GM12878 (cell line): ENCODE data around the gene GBGT1. TPM values are rescaled to one million over a fixed set of nuclear protein-coding genes. Genes with fewer than 3 reads are reported as not detected.

Experiments used
- ATAC-seq: fragments of 200-7000 bp; cut with Tn5 transposase; 3 replicates; pipeline ENCODE4 v1.9.1; 2020; ENCODE audit warnings: mild to moderate bottlenecking, moderate library complexity
- BruUV-seq: library from RNA; stranded (reverse); fragments of 400-500 nt; replicated peaks from 2 replicates; lab custom pipeline; 2021; lab: Mats Ljungman, UMichigan
- CTCF ChIA-PET: fragments of 300-600 bp; sonication (Branson Sonifier 250); formaldehyde crosslinking; extraction: SDS; loops from one replicate; lab custom pipeline; 2021; ENCODE audit warnings: inconsistent platforms; lab: Yijun Ruan, JAX
- POLR2A ChIA-PET: fragments of 350-600 bp; formaldehyde crosslinking; extraction: SDS; loops from one replicate; lab custom pipeline; 2021; ENCODE audit warnings: inconsistent platforms; lab: Charles Lee
- RAD21 ChIA-PET: fragments of 300-600 bp; sonication (Branson Sonifier 250); formaldehyde crosslinking; loops from one replicate; lab custom pipeline; 2023; ENCODE audit warnings: antibody characterized with exemption; ENCODE audit not compliant: unreplicated experiment; lab: Charles Lee
- SMC1A ChIA-PET: fragments of 300-600 bp; sonication (Branson Sonifier 250); formaldehyde crosslinking; loops from one replicate; lab custom pipeline; 2023; ENCODE audit not compliant: unreplicated experiment, uncharacterized antibody; lab: Charles Lee
- DNase-seq: peaks from one replicate; pipeline ENCODE4 v3.0.0-alpha.2; 2011; ENCODE audit warnings: low read depth, low spot score
- FAIRE-seq: peaks from 3 replicates; lab custom pipeline; 2011; peaks lifted over from hg19 to GRCh38; lab: Jason Lieb, UNC
- H2AFZ ChIP-seq: 2 replicates; pipeline ENCODE4 v1.6.0; 2011; ENCODE audit warnings: low read depth, low read length, control low read depth; ENCODE audit not compliant: control insufficient read depth
- H3K27ac ChIP-seq: 2 replicates; pipeline ENCODE4 v1.5.1; 2011; ENCODE audit warnings: control low read depth; ENCODE audit not compliant: control insufficient read depth, insufficient read depth
- H3K27me3 ChIP-seq, 2 experiments: replicated peaks in 1 of 2; 2 replicates each; pipeline versions ENCODE4 v1.6.0 to v1.6.1; 2011; ENCODE audit warnings: low read length in 1 of 2; ENCODE audit not compliant: control insufficient read depth in 2 of 2, insufficient read depth in 2 of 2
- H3K36me3 ChIP-seq, 2 experiments: 2 replicates each; pipeline ENCODE4 v1.5.1; 2011; ENCODE audit warnings: low read length in 1 of 2; ENCODE audit not compliant: control insufficient read depth in 2 of 2, insufficient read depth in 2 of 2
- H3K4me1 ChIP-seq: 2 replicates; pipeline ENCODE4 v1.6.1; 2011; ENCODE audit warnings: mild to moderate bottlenecking, low read length, moderate library complexity, mixed read lengths; ENCODE audit not compliant: control insufficient read depth, insufficient read depth
- H3K4me2 ChIP-seq: 2 replicates; pipeline ENCODE4 v1.6.0; 2011; ENCODE audit warnings: control low read depth; ENCODE audit not compliant: control insufficient read depth, insufficient read depth
- H3K4me3 ChIP-seq: fragments of 200-600 bp; sonication (generic); 2 replicates; pipeline ENCODE4 v1.5.1; 2016
- H3K79me2 ChIP-seq: 2 replicates; pipeline ENCODE4 v1.6.0; 2011; ENCODE audit warnings: low read length; ENCODE audit not compliant: control insufficient read depth, insufficient read depth
- H3K9ac ChIP-seq: 2 replicates; pipeline ENCODE4 v1.8.0; 2011; ENCODE audit warnings: low read length, control low read depth, mixed read lengths; ENCODE audit not compliant: control insufficient read depth, insufficient read depth
- H3K9me3 ChIP-seq: replicated peaks from 3 replicates; pipeline ENCODE4 v1.5.1; 2011; ENCODE audit warnings: mild to moderate bottlenecking, low read length; ENCODE audit not compliant: control insufficient read depth, insufficient read depth
- H4K20me1 ChIP-seq: 2 replicates; pipeline ENCODE4 v1.6.0; 2011; ENCODE audit not compliant: control insufficient read depth, insufficient read depth
- CBX3 ChIP-seq: fragments of 200-600 bp; sonication (generic); IDR thresholded peaks from 2 replicates; pipeline ENCODE4 v1.6.1; 2016; ENCODE audit warnings: low read depth, borderline replicate concordance
- CREM ChIP-seq: IDR thresholded peaks from 2 replicates; pipeline ENCODE4 v1.6.1; 2014; ENCODE audit warnings: antibody characterized with exemption, low read depth
- SMAD5 ChIP-seq: IDR thresholded peaks from 2 replicates; pipeline ENCODE4 v1.6.1; 2016; ENCODE audit warnings: antibody characterized with exemption, low read depth
- ZBED1 ChIP-seq: IDR thresholded peaks from 2 replicates; pipeline ENCODE4 v1.6.1; 2016; ENCODE audit warnings: borderline replicate concordance
- ZBTB11 ChIP-seq: fragments of 450-650 bp; formaldehyde crosslinking; IDR thresholded peaks from 2 replicates; pipeline ENCODE4 v1.5.0; 2022; ENCODE audit warnings: mild to moderate bottlenecking, missing genetic modification characterization
- ZNF207 ChIP-seq: fragments of 450-650 bp; IDR thresholded peaks from 2 replicates; pipeline ENCODE4 v1.6.1; 2014; ENCODE audit warnings: antibody characterized with exemption, mild to moderate bottlenecking, borderline replicate concordance
- ZSCAN29 ChIP-seq: fragments of 450-650 bp; IDR thresholded peaks from 2 replicates; pipeline ENCODE4 v1.6.1; 2017; ENCODE audit warnings: mild to moderate bottlenecking, moderate library complexity
- WGBS: methylation state at CpG from one replicate; pipeline ENCODE4 v1.1.6; 2016; ENCODE audit warnings: low lambda C conversion rate; ENCODE audit not compliant: insufficient replicate concordance, insufficient coverage; ENCODE audit errors: missing lambda C conversion rate; 5-methylcytosine and 5-hydroxymethylcytosine counted together
- in situ Hi-C: fragments of 300-500 bp; cut with MboI; formaldehyde crosslinking; loops from 9 replicates; pipeline ENCODE4 v1.14.3; 2018; ENCODE audit warnings: mixed read lengths
- intact Hi-C: fragments of 100-400 bp; cut with micrococcal nuclease; formaldehyde crosslinking; loops from one replicate; pipeline ENCODE4 v1.14.2; 2022; ENCODE audit not compliant: unreplicated experiment
- polyA plus RNA-seq, 11 experiments: library from polyadenylated mRNA; depleted of rRNA in 4 of 11; unstranded in 6 of 11; stranded (reverse) in 5 of 11; fragments of >200 nt; fragmentation: Nextera tagmentation in 4 of 11; fragmentation: Illumina TruSeq in 1 of 11; extraction: Ambion mirVana in 4 of 11; extraction: Trizol in 1 of 11; gene quantifications; 1 replicate in 1 of 11; 2 replicates in 10 of 11; pipeline versions ENCODE4 v1.2.1 to v1.2.3, GENCODE V29; 2011 to 2016; ENCODE audit warnings: inconsistent platforms in 2 of 11, missing spikeins in 2 of 11, low read depth in 1 of 11
- total RNA-seq, 4 experiments: library from RNA; depleted of rRNA in 3 of 4; stranded (reverse); fragments of >200 nt in 3 of 4; fragmentation: Illumina TruSeq in 1 of 4; extraction: Trizol in 1 of 4; gene quantifications; 2 replicates each; pipeline versions ENCODE4 v1.2.1 to v1.2.3, GENCODE V29; 2013 to 2021

GBGT1 gene
- total and polyA plus RNA-seq, 10 of the 15 experiments (the other 5 are each of a cell fraction or from before 2014, with no cell fraction given): 0.08 to 1.9 (median 0.49) TPM

GRCh38 chr9:133204993-133205336 lies 41.3 kb upstream of the GBGT1 start (continued):
- TF ChIP-seq SMAD5 (no peak), ZSCAN29 (no peak), CBX3 (no peak), ZNF207 (no peak), ZBED1 (no peak), CREM (no peak)

DNA sequence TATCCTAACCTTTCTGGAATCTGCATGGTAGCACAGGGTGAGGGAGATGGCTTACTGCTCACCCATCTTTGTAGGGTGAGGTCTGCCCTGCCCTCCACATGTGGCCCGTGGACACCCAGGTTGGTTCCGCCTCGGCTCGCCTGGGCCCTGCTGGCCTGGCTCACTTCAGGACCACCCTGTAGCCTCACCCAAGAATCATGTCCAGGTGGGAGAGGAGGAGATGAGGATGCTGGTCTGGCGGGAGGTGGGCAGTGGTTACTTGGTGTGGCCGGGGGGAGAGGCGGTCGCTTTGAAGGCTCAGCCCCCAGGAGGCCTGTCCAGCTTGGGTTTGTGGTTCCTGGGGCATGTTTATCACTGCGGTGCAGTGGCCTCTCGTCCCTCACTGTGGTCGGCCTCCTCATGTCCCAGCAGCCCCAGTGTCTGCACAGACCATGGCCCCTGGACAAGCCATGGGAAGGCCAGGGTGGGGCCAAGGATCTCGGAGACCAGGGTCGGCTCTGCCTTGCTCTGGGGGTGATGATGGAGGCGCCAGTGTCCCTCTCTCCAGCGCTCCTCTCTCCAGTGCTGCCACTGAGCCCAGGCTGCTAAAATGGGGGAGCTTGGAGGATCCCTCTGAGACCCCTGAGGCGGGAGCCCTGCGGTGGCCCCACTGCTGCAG lies 40.8 kb upstream of the GBGT1 start:
- Histone ChIP-seq H2AFZ (no peak overlapping the region), H3K4me2 (no peak overlapping the region), H3K36me3 (no peaks in the 10 kb centered on the region), H3K27ac (no peak overlapping the region), H3K27me3 (no peaks in the 10 kb centered on the region), H4K20me1 (no peaks in the 10 kb centered on the region), H3K9me3 (no peaks in the 10 kb centered on the region), H3K4me1 (no peaks in the 10 kb centered on the region), H3K9ac (no peak overlapping the region), H3K79me2 (no peaks in the 10 kb centered on the region), H3K4me3 (no peak overlapping the region)
- intact Hi-C loops (no loop called here), in situ Hi-C loops (no loop called here)
- no peak for DNase-seq
- ChIA-PET SMC1A (no interaction called here), RAD21 (no interaction called here), CTCF (no interaction called here), POLR2A (no interaction called here)
- BruUV-seq: no TSS peak
- TF ChIP-seq ZBTB11 (CRISPR knock-in tag): no peak
- 6% methylated on average over 13 of the region's 17 CpGs for WGBS
- no peak for FAIRE-seq
- no peak for ATAC-seq
